ENCODE results near the gene SETD2.

The SETD2 gene

GRCh38 chr3:47065058-47065457, 98.9 kb downstream of the SETD2 start:
- Histone ChIP-seq H3K79me2 (ENCODE audit: control insufficient read depth, low read length) (peaks cover 17% of the 10 kb centered on the region), H3K9me3 (ENCODE audit: control insufficient read depth, insufficient read depth, low read length) (no peaks in the 10 kb centered on the region), H3K4me1 (ENCODE audit: control insufficient read depth, low read length) (no peaks in the 10 kb centered on the region), H3K36me3 (ENCODE audit: control insufficient read depth, low read length) (peaks cover 54% of the 10 kb centered on the region), H4K20me1 (ENCODE audit: control insufficient read depth, insufficient read depth, low read depth, low read length) (no peaks in the 10 kb centered on the region), H3K4me3 (ENCODE audit: low read length) (no peak overlapping the region), H3K27ac (ENCODE audit: low read depth, low read length) (no peak overlapping the region), H3F3A (ENCODE audit: control insufficient read depth, insufficient read depth) (no peaks in the 10 kb centered on the region), H3K27me3 (ENCODE audit: control insufficient read depth, low read length) (no peaks in the 10 kb centered on the region), H3K9me2 (replicated peaks; ENCODE audit: control insufficient read depth, low read length) (no peaks in the 10 kb centered on the region), H3K4me2 (ENCODE audit: low read length) (no peak overlapping the region)
- TF ChIP-seq EZH2phosphoT487 (IDR thresholded peaks at IDR 0.05; ENCODE audit: borderline replicate concordance, low read length) (no peak), CTCF (IDR thresholded peaks at IDR 0.05; ENCODE audit: low read depth, low read length, poor library complexity, severe bottlenecking) (no peak)

- no peaks in the 10 kb centered on the region for H4K20me1 ChIP-seq (ENCODE audit: control insufficient read depth, insufficient read depth, low read depth, low read length)
- no peak overlapping the region for H3K27ac ChIP-seq (ENCODE audit: low read depth, low read length)
- H3F3A ChIP-seq (ENCODE audit: control insufficient read depth, insufficient read depth) = no peaks in the 10 kb centered on the region
- TF ChIP-seq EZH2phosphoT487 (IDR thresholded peaks at IDR 0.05; ENCODE audit: borderline replicate concordance, low read length) = no peak
- no peak for TF ChIP-seq CTCF (IDR thresholded peaks at IDR 0.05; ENCODE audit: low read depth, low read length, poor library complexity, severe bottlenecking)
- H3K36me3 ChIP-seq (ENCODE audit: control insufficient read depth, low read length) = peaks cover 54% of the 10 kb centered on the region
- no peaks in the 10 kb centered on the region for H3K9me2 ChIP-seq (replicated peaks; ENCODE audit: control insufficient read depth, low read length)
- H3K4me3 ChIP-seq (ENCODE audit: low read length) = no peak overlapping the region
- peaks cover 27% of the 10 kb centered on the region for H3K79me2 ChIP-seq (ENCODE audit: control insufficient read depth, low read length)
- H3K4me2 ChIP-seq (ENCODE audit: low read length) = no peak overlapping the region
- no peaks in the 10 kb centered on the region for H3K27me3 ChIP-seq (ENCODE audit: control insufficient read depth, low read length)
- H3K4me1 ChIP-seq (ENCODE audit: control insufficient read depth, low read length) = no peaks in the 10 kb centered on the region
- no peaks in the 10 kb centered on the region for H3K9me3 ChIP-seq (ENCODE audit: control insufficient read depth, insufficient read depth, low read length)
These were observed 106.7 kb downstream of the SETD2 start for GRCh38 chr3:47057212-47057671.

- Histone ChIP-seq H3K27me3 (ENCODE audit: control insufficient read depth, low read length) (no peaks in the 10 kb centered on the region), H3K4me1 (ENCODE audit: control insufficient read depth, low read length) (no peaks in the 10 kb centered on the region), H4K20me1 (ENCODE audit: control insufficient read depth, insufficient read depth, low read depth, low read length) (no peaks in the 10 kb centered on the region), H3F3A (ENCODE audit: control insufficient read depth, insufficient read depth) (no peaks in the 10 kb centered on the region), H3K9me3 (ENCODE audit: control insufficient read depth, insufficient read depth, low read length) (no peaks in the 10 kb centered on the region), H3K9me2 (replicated peaks; ENCODE audit: control insufficient read depth, low read length) (no peaks in the 10 kb centered on the region), H3K4me3 (ENCODE audit: low read length) (no peak overlapping the region), H3K4me2 (ENCODE audit: low read length) (no peak overlapping the region), H3K27ac (ENCODE audit: low read depth, low read length) (no peak overlapping the region), H3K36me3 (ENCODE audit: control insufficient read depth, low read length) (peaks cover 54% of the 10 kb centered on the region), H3K79me2 (ENCODE audit: control insufficient read depth, low read length) (peaks cover 33% of the 10 kb centered on the region)
- TF ChIP-seq EZH2phosphoT487 (IDR thresholded peaks at IDR 0.05; ENCODE audit: borderline replicate concordance, low read length) = no peak
- TF ChIP-seq CTCF (IDR thresholded peaks at IDR 0.05; ENCODE audit: low read depth, low read length, poor library complexity, severe bottlenecking) = no peak
These were observed 107.2 kb downstream of the SETD2 start for GRCh38 chr3:47056705-47057104.

All from DOHH2 (cell line).